ENCODE data around the gene IRAK3. TPM values are rescaled to one million over a fixed set of nuclear protein-coding genes. Genes with fewer than 3 reads are reported as not detected.

Gene IRAK3
- total RNA-seq, 2 donors from 2014 or later = 0.27 to 0.59 TPM

- no peaks in the 10 kb centered on the region for H3K9me3 Mint-ChIP-seq
- 93% methylated on average over 2 of the region's 2 CpGs; no CpG with 5 or more reads in 1 of the 2 experiments for WGBS, 2 experiments (ENCODE audit: insufficient coverage in 1 of 2, insufficient read length in 1 of 2)
- TF ChIP-seq CTCF (conservative IDR thresholded peaks at IDR 0.05) = no peak
These were observed 63.8 kb downstream of the IRAK3 start for GRCh38 chr12:66252771-66253170.

GRCh38 chr12:66255737-66256136 lies 66.7 kb downstream of the IRAK3 start:
- H3K9ac ChIP-seq (ENCODE audit: extremely low read depth, low read length, poor library complexity, severe bottlenecking) = no peak overlapping the region
- H3K27ac Mint-ChIP-seq = no peak overlapping the region

More at GRCh38 chr12:66252771-66253170, 63.8 kb downstream of the IRAK3 start:
- H3K27me3 Mint-ChIP-seq (ENCODE audit: insufficient read depth) = no peaks in the 10 kb centered on the region
- H3K4me3 Mint-ChIP-seq = no peak overlapping the region
- Histone ChIP-seq H3K36me3 (ENCODE audit: control insufficient read depth, insufficient read depth, low read length) (no peaks in the 10 kb centered on the region), H3K27me3 (ENCODE audit: control insufficient read depth, insufficient read depth, low read length, poor library complexity, severe bottlenecking) (no peaks in the 10 kb centered on the region), H3K9me3 (ENCODE audit: control insufficient read depth, low read length) (no peaks in the 10 kb centered on the region), H3K9ac (ENCODE audit: extremely low read depth, low read length, poor library complexity, severe bottlenecking) (no peak overlapping the region), H3K27ac (ENCODE audit: low read depth, low read length) (no peak overlapping the region), H3K4me3 (ENCODE audit: low read length) (no peak overlapping the region), H3K4me1 (ENCODE audit: control insufficient read depth, insufficient read depth, low read length) (no peaks in the 10 kb centered on the region)
- peaks cover 4% of the 10 kb centered on the region for H3K4me1 Mint-ChIP-seq
- no peak for DNase-seq
- H3K36me3 Mint-ChIP-seq (ENCODE audit: low read depth) = no peaks in the 10 kb centered on the region
- no peak overlapping the region for H3K27ac Mint-ChIP-seq

GRCh38 chr12:66258011-66258410 lies 69.0 kb downstream of the IRAK3 start:
- H3K27me3 ChIP-seq (ENCODE audit: control insufficient read depth, insufficient read depth, low read length, poor library complexity, severe bottlenecking) = no peaks in the 10 kb centered on the region
- 82 to 98% methylated on average over 3 of the region's 3 CpGs for WGBS, 2 experiments (ENCODE audit: insufficient coverage in 1 of 2, insufficient read length in 1 of 2)
- no peak overlapping the region for H3K27ac ChIP-seq (ENCODE audit: low read depth, low read length)

More at GRCh38 chr12:66255737-66256136, 66.7 kb downstream of the IRAK3 start:
- H3K27me3 Mint-ChIP-seq (ENCODE audit: insufficient read depth) = no peaks in the 10 kb centered on the region
- peaks cover 4% of the 10 kb centered on the region for H3K4me1 Mint-ChIP-seq
- H3K36me3 Mint-ChIP-seq (ENCODE audit: low read depth) = no peaks in the 10 kb centered on the region
- H3K4me3 ChIP-seq (ENCODE audit: low read length) = no peak overlapping the region
- no peaks in the 10 kb centered on the region for H3K4me1 ChIP-seq (ENCODE audit: control insufficient read depth, insufficient read depth, low read length)
- no peak overlapping the region for H3K4me3 Mint-ChIP-seq
- DNase-seq = no peak
- no peak for TF ChIP-seq CTCF (conservative IDR thresholded peaks at IDR 0.05)
- no peaks in the 10 kb centered on the region for H3K27me3 ChIP-seq (ENCODE audit: control insufficient read depth, insufficient read depth, low read length, poor library complexity, severe bottlenecking)
- no peaks in the 10 kb centered on the region for H3K9me3 ChIP-seq (ENCODE audit: control insufficient read depth, low read length)
- no peaks in the 10 kb centered on the region for H3K9me3 Mint-ChIP-seq
- no peak overlapping the region for H3K27ac ChIP-seq (ENCODE audit: low read depth, low read length)
- no peaks in the 10 kb centered on the region for H3K36me3 ChIP-seq (ENCODE audit: control insufficient read depth, insufficient read depth, low read length)

More at GRCh38 chr12:66258011-66258410, 69.0 kb downstream of the IRAK3 start:
- TF ChIP-seq CTCF (conservative IDR thresholded peaks at IDR 0.05) = no peak
- no peak overlapping the region for H3K4me3 Mint-ChIP-seq
- Histone ChIP-seq H3K4me3 (ENCODE audit: low read length) (no peak overlapping the region), H3K9me3 (ENCODE audit: control insufficient read depth, low read length) (no peaks in the 10 kb centered on the region), H3K4me1 (ENCODE audit: control insufficient read depth, insufficient read depth, low read length) (no peaks in the 10 kb centered on the region), H3K9ac (ENCODE audit: extremely low read depth, low read length, poor library complexity, severe bottlenecking) (no peak overlapping the region), H3K36me3 (ENCODE audit: control insufficient read depth, insufficient read depth, low read length) (no peaks in the 10 kb centered on the region)
- DNase-seq = no peak
- H3K36me3 Mint-ChIP-seq (ENCODE audit: low read depth) = no peaks in the 10 kb centered on the region
- no peaks in the 10 kb centered on the region for H3K27me3 Mint-ChIP-seq (ENCODE audit: insufficient read depth)
- no peaks in the 10 kb centered on the region for H3K9me3 Mint-ChIP-seq
- no peak overlapping the region for H3K27ac Mint-ChIP-seq
- peaks cover 4% of the 10 kb centered on the region for H3K4me1 Mint-ChIP-seq

Measured in endodermal cell (in vitro differentiated cells).